H9 (cell line): ENCODE data around the gene PIGS. TPM values are rescaled to one million over a fixed set of nuclear protein-coding genes. Genes with fewer than 3 reads are reported as not detected.

ENCODE experiments used
- DNase-seq: peaks from one replicate; pipeline ENCODE4 v3.0.0-alpha.2; 2017
- H2AFZ ChIP-seq: one replicate; pipeline ENCODE4 v1.6.1; 2013; ENCODE audit warnings: mild to moderate bottlenecking, low read length, control low read depth, moderate library complexity
- H2AK5ac ChIP-seq: 2 replicates; pipeline ENCODE4 v1.6.1; 2013; ENCODE audit warnings: low read length, control low read depth, mixed read lengths; ENCODE audit not compliant: insufficient read length
- H2BK120ac ChIP-seq: one replicate; pipeline ENCODE4 v1.6.1; 2013; ENCODE audit warnings: low read depth, mild to moderate bottlenecking, low read length, control low read depth, inconsistent platforms; ENCODE audit not compliant: poor library complexity, severe bottlenecking
- H2BK12ac ChIP-seq: 2 replicates; pipeline ENCODE4 v1.6.1; 2013; ENCODE audit warnings: low read length, control low read depth, mixed read lengths, low read depth; ENCODE audit not compliant: insufficient read length
- H2BK15ac ChIP-seq: 2 replicates; pipeline ENCODE4 v1.6.1; 2013; ENCODE audit warnings: low read depth, low read length, control low read depth
- H2BK20ac ChIP-seq: one replicate; pipeline ENCODE4 v1.6.1; 2013; ENCODE audit warnings: low read depth, mild to moderate bottlenecking, low read length, control low read depth, inconsistent platforms; ENCODE audit not compliant: poor library complexity, severe bottlenecking
- H2BK5ac ChIP-seq: 2 replicates; pipeline ENCODE4 v1.6.1; 2013; ENCODE audit warnings: low read length, control low read depth, mixed read lengths; ENCODE audit not compliant: insufficient read length
- H3K14ac ChIP-seq: 2 replicates; pipeline ENCODE4 v1.6.1; 2013; ENCODE audit warnings: low read length, control low read depth; ENCODE audit not compliant: insufficient read depth
- H3K18ac ChIP-seq: 2 replicates; pipeline ENCODE4 v1.6.1; 2013; ENCODE audit warnings: low read depth, mild to moderate bottlenecking, mixed read lengths, low read length, control low read depth; ENCODE audit not compliant: insufficient read length
- H3K23ac ChIP-seq: 2 replicates; pipeline ENCODE4 v1.6.1; 2013; ENCODE audit warnings: low read length, control low read depth, mixed read lengths, low read depth; ENCODE audit not compliant: insufficient read length
- H3K23me2 ChIP-seq: 2 replicates; pipeline ENCODE4 v1.6.1; 2013; ENCODE audit warnings: low read depth, mild to moderate bottlenecking, mixed read lengths, low read length, control low read depth; ENCODE audit not compliant: insufficient read length, poor library complexity, severe bottlenecking
- H3K27ac ChIP-seq: 2 replicates; pipeline ENCODE4 v1.5.1; 2013; ENCODE audit warnings: low read length, control low read depth, mixed read lengths, low read depth; ENCODE audit not compliant: insufficient read length
- H3K27me3 ChIP-seq: 2 replicates; pipeline ENCODE4 v1.6.1; 2013; ENCODE audit warnings: low read length, control low read depth, inconsistent platforms; ENCODE audit not compliant: insufficient read depth
- H3K4ac ChIP-seq: 2 replicates; pipeline ENCODE4 v1.6.1; 2013; ENCODE audit warnings: low read depth, mild to moderate bottlenecking, control low read depth, inconsistent platforms, low read length, moderate library complexity
- H3K4me1 ChIP-seq: 2 replicates; pipeline ENCODE4 v1.6.1; 2013; ENCODE audit warnings: low read length, control low read depth, inconsistent platforms; ENCODE audit not compliant: insufficient read depth
- H3K4me2 ChIP-seq: 2 replicates; pipeline ENCODE4 v1.6.1; 2013; ENCODE audit warnings: low read length, control low read depth, mixed read lengths; ENCODE audit not compliant: insufficient read length, insufficient read depth
- H3K56ac ChIP-seq: 2 replicates; pipeline ENCODE4 v1.6.1; 2013; ENCODE audit warnings: low read depth, mild to moderate bottlenecking, mixed read lengths, low read length, control low read depth; ENCODE audit not compliant: insufficient read length
- H3K79me1 ChIP-seq: 2 replicates; pipeline ENCODE4 v1.6.1; 2013; ENCODE audit warnings: low read depth, mild to moderate bottlenecking, moderate library complexity, low read length, control low read depth, inconsistent platforms; ENCODE audit not compliant: insufficient read depth, poor library complexity, severe bottlenecking
- H3K79me2 ChIP-seq: 2 replicates; pipeline ENCODE4 v1.6.1; 2013; ENCODE audit warnings: low read length, control low read depth, inconsistent platforms; ENCODE audit not compliant: insufficient read depth
- H3K9ac ChIP-seq: 2 replicates; pipeline ENCODE4 v1.6.1; 2013; ENCODE audit warnings: low read length, control low read depth, mixed read lengths; ENCODE audit not compliant: insufficient read length; ENCODE audit errors: extremely low read depth
- H3K9me3 ChIP-seq: one replicate; pipeline ENCODE4 v1.6.1; 2013; ENCODE audit warnings: low read depth, low read length, inconsistent platforms; ENCODE audit not compliant: control insufficient read depth
- H3T11ph ChIP-seq: one replicate; pipeline ENCODE4 v1.6.1; 2013; ENCODE audit warnings: mild to moderate bottlenecking, low read length, control low read depth, inconsistent platforms
- H4K20me1 ChIP-seq: one replicate; pipeline ENCODE4 v1.6.1; 2013; ENCODE audit not compliant: control insufficient read depth, insufficient read length, insufficient read depth
- H4K5ac ChIP-seq: 2 replicates; pipeline ENCODE4 v1.6.1; 2013; ENCODE audit warnings: low read depth, mild to moderate bottlenecking, mixed read lengths, low read length, control low read depth; ENCODE audit not compliant: insufficient read length
- H4K8ac ChIP-seq: replicated peaks from 2 replicates; pipeline ENCODE4 v1.6.1; 2013; ENCODE audit warnings: low read length, control low read depth, mixed read lengths, low read depth; ENCODE audit not compliant: insufficient read length
- H4K91ac ChIP-seq: 2 replicates; pipeline ENCODE4 v1.6.1; 2013; ENCODE audit warnings: low read depth, mild to moderate bottlenecking, moderate library complexity, mixed read lengths, low read length, control low read depth; ENCODE audit not compliant: insufficient read length
- H3K27ac Mint-ChIP-seq, 3 experiments: 2 replicates in 2 of 3; 3 replicates in 1 of 3; pipeline ENCODE4 v1.8.0; 2020 to 2021; ENCODE audit warnings: mixed read lengths in 3 of 3, mild to moderate bottlenecking in 1 of 3, moderate library complexity in 1 of 3
- H3K27me3 Mint-ChIP-seq: 2 replicates; pipeline ENCODE4 v1.8.0; 2021; ENCODE audit warnings: low read depth, mild to moderate bottlenecking, moderate library complexity, mixed read lengths
- H3K36me3 Mint-ChIP-seq, 3 experiments: 2 replicates in 2 of 3; 3 replicates in 1 of 3; pipeline ENCODE4 v1.8.0; 2020 to 2021; ENCODE audit warnings: low read depth in 3 of 3, mixed read lengths in 3 of 3; ENCODE audit not compliant: insufficient read depth in 1 of 3
- H3K4me1 Mint-ChIP-seq, 2 experiments: 2 replicates each; pipeline ENCODE4 v1.8.0; 2020; ENCODE audit warnings: mixed read lengths in 2 of 2
- H3K4me3 Mint-ChIP-seq, 2 experiments: 2 replicates in 1 of 2; 3 replicates in 1 of 2; pipeline ENCODE4 v1.8.0; 2020 to 2021; ENCODE audit warnings: mild to moderate bottlenecking in 2 of 2, mixed read lengths in 2 of 2, moderate library complexity in 1 of 2
- H3K9me3 Mint-ChIP-seq, 2 experiments: 2 replicates in 1 of 2; 3 replicates in 1 of 2; pipeline ENCODE4 v1.8.0; 2020; ENCODE audit warnings: mild to moderate bottlenecking in 2 of 2, mixed read lengths in 2 of 2, moderate library complexity in 1 of 2
- WGBS: extraction: QIAGEN DNeasy Blood & Tissue Kit; methylation state at CpG from one replicate; pipeline ENCODE4 v1.1.7; 2013; ENCODE audit warnings: missing lambda C conversion rate, low lambda C conversion rate, mixed read lengths; ENCODE audit not compliant: insufficient read length; ENCODE audit errors: extremely low coverage; 5-methylcytosine and 5-hydroxymethylcytosine counted together
- total RNA-seq: library from RNA; stranded (reverse); gene quantifications from 2 replicates; pipeline ENCODE4 v1.2.1, GENCODE V29; 2021
- TF ChIP-seq, protein P1 (sequence below): fragments of 200-600 bp; sonication (generic); conservative IDR thresholded peaks from 3 replicates; pipeline ENCODE4 v1.8.0; 2021; ENCODE audit warnings: antibody characterized with exemption, mild to moderate bottlenecking

Gene PIGS
- total RNA-seq, 1 experiment from 2014 or later, result 45.8 TPM

DNA sequence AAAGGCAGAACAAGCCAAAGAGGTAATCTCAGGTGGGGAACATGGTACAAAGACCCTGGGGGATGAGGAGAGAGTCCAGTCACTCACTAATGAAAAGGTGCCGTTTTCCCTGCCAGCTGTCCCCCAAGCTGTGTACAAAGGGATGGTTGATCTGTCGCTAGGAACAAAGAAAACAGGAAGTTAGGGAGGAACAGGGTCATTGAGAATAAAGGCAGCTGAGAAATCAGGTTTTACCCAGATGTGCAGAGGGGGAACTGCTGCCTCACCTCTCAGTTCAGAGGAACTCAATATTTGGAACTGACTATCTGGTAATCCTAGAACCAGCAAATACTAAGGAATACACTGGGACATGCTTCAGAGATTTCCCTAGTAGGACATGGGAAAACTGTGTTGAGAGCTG lies 41.2 kb upstream of the PIGS start:
- H4K5ac ChIP-seq, result no peak overlapping the region
- WGBS, result no CpG with 5 or more reads among the region's 2 CpGs
- no peak overlapping the region for H4K8ac ChIP-seq
- TF ChIP-seq, protein P1, sequence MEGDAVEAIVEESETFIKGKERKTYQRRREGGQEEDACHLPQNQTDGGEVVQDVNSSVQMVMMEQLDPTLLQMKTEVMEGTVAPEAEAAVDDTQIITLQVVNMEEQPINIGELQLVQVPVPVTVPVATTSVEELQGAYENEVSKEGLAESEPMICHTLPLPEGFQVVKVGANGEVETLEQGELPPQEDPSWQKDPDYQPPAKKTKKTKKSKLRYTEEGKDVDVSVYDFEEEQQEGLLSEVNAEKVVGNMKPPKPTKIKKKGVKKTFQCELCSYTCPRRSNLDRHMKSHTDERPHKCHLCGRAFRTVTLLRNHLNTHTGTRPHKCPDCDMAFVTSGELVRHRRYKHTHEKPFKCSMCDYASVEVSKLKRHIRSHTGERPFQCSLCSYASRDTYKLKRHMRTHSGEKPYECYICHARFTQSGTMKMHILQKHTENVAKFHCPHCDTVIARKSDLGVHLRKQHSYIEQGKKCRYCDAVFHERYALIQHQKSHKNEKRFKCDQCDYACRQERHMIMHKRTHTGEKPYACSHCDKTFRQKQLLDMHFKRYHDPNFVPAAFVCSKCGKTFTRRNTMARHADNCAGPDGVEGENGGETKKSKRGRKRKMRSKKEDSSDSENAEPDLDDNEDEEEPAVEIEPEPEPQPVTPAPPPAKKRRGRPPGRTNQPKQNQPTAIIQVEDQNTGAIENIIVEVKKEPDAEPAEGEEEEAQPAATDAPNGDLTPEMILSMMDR, result no peak
- no peak overlapping the region for H2BK12ac ChIP-seq
- no peak overlapping the region for H3T11ph ChIP-seq
- H3K4me2 ChIP-seq, result no peak overlapping the region
- H4K91ac ChIP-seq, result no peak overlapping the region
- H3K4ac ChIP-seq, result no peak overlapping the region
- no peaks in the 10 kb centered on the region for H3K4me1 ChIP-seq
- H2AK5ac ChIP-seq, result no peak overlapping the region
- H3K27me3 ChIP-seq, result no peaks in the 10 kb centered on the region
- Mint-ChIP-seq H3K4me3 (no peak overlapping the region), H3K27me3 (no peaks in the 10 kb centered on the region), H3K9me3 (no peaks in the 10 kb centered on the region), H3K36me3 (peaks cover 30 to 93% (median 84%) of the 10 kb centered on the region in 3 experiments; a peak in 6 of 7 replicates), H3K27ac (no peak overlapping the region), H3K4me1 (no peaks in the 10 kb centered on the region)
- no peak overlapping the region for H2BK20ac ChIP-seq
- H2BK15ac ChIP-seq, result no peak overlapping the region
- no peak overlapping the region for H3K18ac ChIP-seq
- no peak overlapping the region for H3K23ac ChIP-seq
- no peaks in the 10 kb centered on the region for H3K23me2 ChIP-seq
- no peak overlapping the region for H3K27ac ChIP-seq
- no peak overlapping the region for H2BK5ac ChIP-seq
- H3K79me1 ChIP-seq, result no peaks in the 10 kb centered on the region
- H2BK120ac ChIP-seq, result no peak overlapping the region
- no peaks in the 10 kb centered on the region for H3K9me3 ChIP-seq
- no peaks in the 10 kb centered on the region for H4K20me1 ChIP-seq
- no peak overlapping the region for H3K14ac ChIP-seq
- no peak overlapping the region for H2AFZ ChIP-seq
- no peaks in the 10 kb centered on the region for H3K79me2 ChIP-seq
- H3K9ac ChIP-seq, result no peak overlapping the region
- H3K56ac ChIP-seq, result no peak overlapping the region
- no peak for DNase-seq
